ENCODE measurements around the gene CELF4. TPM values are rescaled to one million over a fixed set of nuclear protein-coding genes. Genes with fewer than 3 reads are reported as not detected.

Gene CELF4
- total and polyA plus RNA-seq, 12 donors, result 0.42 to 16.9 (median 3.9) TPM; not detected in 1

- H3K27ac ChIP-seq, result no peak overlapping the region
- H3K27me3 ChIP-seq, result no peaks in the 10 kb centered on the region
- H3K9me3 ChIP-seq (replicated peaks in 1 of 3), result no peaks in the 10 kb centered on the region
- no peaks in the 10 kb centered on the region for H3K36me3 ChIP-seq (replicated peaks in 1 of 2)
- intact Hi-C loops (cut with DNase I), result no loop called here
- TF ChIP-seq CTCF (IDR thresholded peaks at IDR 0.05) (no peak), POLR2A (IDR thresholded peaks at IDR 0.05) (no peak)
- H3K4me3 ChIP-seq, result no peak overlapping the region
- H3K4me1 ChIP-seq (replicated peaks in 1 of 2), result no peaks in the 10 kb centered on the region
- WGBS, 4 donors, result 82 to 87% (median 86%) methylated on average over 9 of the region's 9 CpGs
- no peak for DNase-seq
These were observed 214.5 kb downstream of the CELF4 start for GRCh38 chr18:37351110-37351509.

DNA sequence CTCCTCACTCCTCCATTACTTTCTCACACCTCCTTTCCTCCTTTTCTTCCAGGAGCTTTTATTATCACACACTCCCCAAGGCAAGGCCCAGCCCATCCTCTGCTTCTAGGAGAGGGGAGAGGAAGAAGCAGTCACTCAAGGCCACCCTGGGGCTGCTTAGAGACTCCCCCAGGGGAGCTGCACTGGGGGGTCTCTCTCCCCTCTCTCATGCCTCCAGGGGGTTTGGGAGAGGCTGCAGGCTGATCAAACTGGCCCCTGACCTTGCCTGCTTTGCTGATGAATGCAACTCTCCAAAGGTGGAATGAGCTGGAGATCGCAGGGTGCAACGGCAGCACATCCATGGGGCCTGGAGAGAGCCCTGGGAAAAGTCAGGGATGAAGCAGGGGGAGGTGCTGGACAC, 216.9 kb downstream of the CELF4 start:
- Histone ChIP-seq H3K36me3 (replicated peaks in 1 of 2) (no peaks in the 10 kb centered on the region), H3K9me3 (replicated peaks in 1 of 3) (no peaks in the 10 kb centered on the region), H3K4me1 (replicated peaks in 1 of 2) (no peaks in the 10 kb centered on the region), H3K27ac (no peak overlapping the region), H3K4me3 (no peak overlapping the region), H3K27me3 (no peaks in the 10 kb centered on the region)
- WGBS, 4 donors, result 69 to 85% (median 77%) methylated on average over 2 of the region's 2 CpGs
- TF ChIP-seq CTCF (IDR thresholded peaks at IDR 0.05) (no peak), POLR2A (IDR thresholded peaks at IDR 0.05) (no peak)
- no peak for DNase-seq
- intact Hi-C loops (cut with DNase I), result no loop called here

DNA sequence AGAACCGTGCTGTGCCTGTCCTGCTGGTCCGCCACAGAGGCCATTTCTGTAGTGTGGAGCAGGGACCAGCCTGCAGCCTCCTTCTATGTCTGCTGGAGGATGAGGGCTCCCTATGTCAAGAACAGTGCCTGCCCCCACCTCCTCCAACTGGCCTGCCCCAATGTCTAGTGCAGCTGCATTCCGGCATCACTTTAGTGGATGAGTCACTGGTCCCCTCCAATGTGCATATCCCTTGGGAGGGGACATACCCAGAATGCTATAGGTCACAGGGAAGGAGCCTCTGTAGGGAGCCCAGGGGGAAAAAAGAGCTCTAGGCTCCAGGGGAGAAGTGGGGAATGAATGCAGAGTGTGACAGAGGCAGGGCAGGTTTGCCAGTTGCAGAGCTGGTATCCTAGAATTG, 219.6 kb downstream of the CELF4 start:
- no peak for TF ChIP-seq POLR2A (IDR thresholded peaks at IDR 0.05)
- no peak for TF ChIP-seq CTCF (IDR thresholded peaks at IDR 0.05)
- Histone ChIP-seq H3K4me3 (no peak overlapping the region), H3K4me1 (replicated peaks in 1 of 2) (no peaks in the 10 kb centered on the region), H3K9me3 (replicated peaks in 1 of 3) (no peaks in the 10 kb centered on the region), H3K36me3 (replicated peaks in 1 of 2) (no peaks in the 10 kb centered on the region), H3K27ac (no peak overlapping the region), H3K27me3 (no peaks in the 10 kb centered on the region)
- WGBS, 4 donors, result 67 to 82% (median 71%) methylated on average over 1 to 3 of the region's 3 CpGs
- intact Hi-C loops (cut with DNase I), result no loop called here
- no peak for DNase-seq

GRCh38 chr18:37343542-37343851, 222.1 kb downstream of the CELF4 start:
- no peaks in the 10 kb centered on the region for H3K4me1 ChIP-seq (replicated peaks in 1 of 2)
- intact Hi-C loops (cut with DNase I), result loop anchor here in 1 of 2 donors (5.0 kb wide), 1 partner anchor 194 kb away; no protein-coding TSS in a partner anchor
- DNase-seq, result no peak
- H3K9me3 ChIP-seq (replicated peaks in 1 of 3), result no peaks in the 10 kb centered on the region
- no peak overlapping the region for H3K4me3 ChIP-seq
- 15 to 28% (median 22%) methylated on average over 7 of the region's 7 CpGs for WGBS, 4 donors
- no peaks in the 10 kb centered on the region for H3K27me3 ChIP-seq
- no peak overlapping the region for H3K27ac ChIP-seq
- H3K36me3 ChIP-seq (replicated peaks in 1 of 2), result no peaks in the 10 kb centered on the region
- TF ChIP-seq POLR2A (IDR thresholded peaks at IDR 0.05) (no peak), CTCF (IDR thresholded peaks at IDR 0.05) (peak in 1 of 6 experiments; percentile 12)
